GM18861 (cell line): ENCODE results near the gene BMPR1B.
"Not testable (repeated sequence)": the region's sequence is repeated elsewhere in the genome, so short reads cannot be mapped to it uniquely, and the experiment has no call there.

Source experiments
- ATAC-seq: cut with Tn5 transposase; IDR thresholded peaks from one replicate; pipeline ENCODE4 v1.9.1; 2021; ENCODE audit not compliant: unreplicated experiment

BMPR1B gene

GRCh38 chr4:95020521-95020920 is 262.8 kb downstream of the BMPR1B start:
- no peak for ATAC-seq

GRCh38 chr4:95021099-95021498 is 263.3 kb downstream of the BMPR1B start:
- ATAC-seq = no peak

- no peak for ATAC-seq
Observed at GRCh38 chr4:95023110-95023509, 265.4 kb downstream of the BMPR1B start.

GRCh38 chr4:95027905-95028618 is 270.3 kb downstream of the BMPR1B start:
- ATAC-seq = no peak

GRCh38 chr4:95038791-95039190 is 281.0 kb downstream of the BMPR1B start:
- no peak for ATAC-seq

- ATAC-seq = no peak
Observed at GRCh38 chr4:95044324-95044837, 286.6 kb downstream of the BMPR1B start.

- no peak for ATAC-seq
Observed at GRCh38 chr4:95045429-95045828, 287.7 kb downstream of the BMPR1B start.

GRCh38 chr4:95048296-95048695 is 290.5 kb downstream of the BMPR1B start:
- ATAC-seq = no peak

GRCh38 chr4:95049551-95050233 is 291.9 kb downstream of the BMPR1B start:
- no peak for ATAC-seq

GRCh38 chr4:95050980-95051701 is 293.4 kb downstream of the BMPR1B start:
- ATAC-seq = no peak

- ATAC-seq = no peak
Observed at GRCh38 chr4:95051702-95052020, 293.9 kb downstream of the BMPR1B start.

GRCh38 chr4:95058991-95059390 is 301.2 kb downstream of the BMPR1B start:
- ATAC-seq = no peak

- ATAC-seq = no peak
Observed at GRCh38 chr4:95059663-95060062, 301.9 kb downstream of the BMPR1B start.

GRCh38 chr4:95061220-95061619 is 303.5 kb downstream of the BMPR1B start:
- no peak for ATAC-seq

GRCh38 chr4:95061801-95062200 is 304.0 kb downstream of the BMPR1B start:
- ATAC-seq = not testable (repeated sequence)

- no peak for ATAC-seq
Observed at GRCh38 chr4:95066050-95066449, 308.3 kb downstream of the BMPR1B start.

- ATAC-seq = no peak
Observed at GRCh38 chr4:95068401-95068800, 310.6 kb downstream of the BMPR1B start.

- no peak for ATAC-seq
Observed at GRCh38 chr4:95068818-95069478, 311.2 kb downstream of the BMPR1B start.

- no peak for ATAC-seq
Observed at GRCh38 chr4:95071851-95072250, 314.1 kb downstream of the BMPR1B start.

- ATAC-seq = no peak
Observed at GRCh38 chr4:95073646-95074045, 315.9 kb downstream of the BMPR1B start.

- no peak for ATAC-seq
Observed at GRCh38 chr4:95077864-95078263, 320.1 kb downstream of the BMPR1B start.
